Small intestine (tissue), 7 donors: ENCODE data around the gene FRMD3. TPM values are rescaled to one million over a fixed set of nuclear protein-coding genes. Genes with fewer than 3 reads are reported as not detected.

Experiments used
- DNase-seq, 2 donors: peaks; one replicate each; pipeline versions ENCODE4 v3.0.0 to v3.0.0-alpha.2; 2013
- FAIRE-seq: peaks from 2 replicates; lab custom pipeline; 2012; peaks lifted over from hg19 to GRCh38; lab: Jason Lieb, UNC
- H3K27ac ChIP-seq, 3 donors: one replicate each; pipeline ENCODE4 v1.5.1; 2013; ENCODE audit warnings: low read length in 2 of 3, mild to moderate bottlenecking in 2 of 3, control low read depth in 1 of 3, inconsistent platforms in 1 of 3, low read depth in 1 of 3, moderate library complexity in 1 of 3
- H3K27me3 ChIP-seq, 3 donors: one replicate each; pipeline ENCODE4 v1.6.1; 2013; ENCODE audit warnings: low read length in 3 of 3, inconsistent platforms in 1 of 3; ENCODE audit not compliant: control insufficient read depth in 3 of 3, insufficient read depth in 3 of 3
- H3K36me3 ChIP-seq, 3 donors: one replicate each; pipeline ENCODE4 v1.6.1; 2013; ENCODE audit warnings: low read length in 3 of 3, inconsistent platforms in 1 of 3, low read depth in 1 of 3, mild to moderate bottlenecking in 1 of 3, moderate library complexity in 1 of 3; ENCODE audit not compliant: control insufficient read depth in 3 of 3, insufficient read depth in 2 of 3
- H3K4me1 ChIP-seq, 3 donors: one replicate each; pipeline ENCODE4 v1.6.1; 2013; ENCODE audit warnings: low read length in 2 of 3, inconsistent platforms in 1 of 3, low read depth in 1 of 3, mild to moderate bottlenecking in 1 of 3, moderate library complexity in 1 of 3; ENCODE audit not compliant: control insufficient read depth in 3 of 3, insufficient read depth in 2 of 3
- H3K4me3 ChIP-seq, 3 donors: one replicate each; pipeline ENCODE4 v1.5.1; 2013; ENCODE audit warnings: low read length in 3 of 3, control low read depth in 1 of 3, inconsistent platforms in 1 of 3, low read depth in 1 of 3, mild to moderate bottlenecking in 1 of 3, moderate library complexity in 1 of 3
- H3K9me3 ChIP-seq, 2 donors: one replicate each; pipeline ENCODE4 v1.6.1; 2013; ENCODE audit warnings: low read depth in 1 of 2, low read length in 1 of 2; ENCODE audit not compliant: control insufficient read depth in 2 of 2, insufficient read depth in 1 of 2
- WGBS, 3 donors: extraction: QIAGEN DNeasy Blood & Tissue Kit; methylation state at CpG; one replicate each; pipeline ENCODE4 v1.1.7; 2013; 5-methylcytosine and 5-hydroxymethylcytosine counted together
- polyA plus RNA-seq, 4 donors: library from polyadenylated mRNA; stranded (reverse) in 3 of 4; unstranded in 1 of 4; fragments of 200-250 nt in 3 of 4; fragments of 120-200 nt in 1 of 4; gene quantifications; one replicate each; pipeline versions ENCODE4 v1.2.1 to v1.2.3, GENCODE V29; 2013
- donor health status: healthy with polysubstance abuse.
- donor health status: control.
- donor health status: control.
- donor health status: Bipolar disorder and iron deficiency.
- donor health status: healthy.

Gene FRMD3
- polyA plus RNA-seq, 4 donors: 2.4 to 7.3 (median 4.5) TPM

GRCh38 chr9:83451308-83451707 is 86.9 kb downstream of the FRMD3 start:
- no peak for DNase-seq
- no peaks in the 10 kb centered on the region for H3K27me3 ChIP-seq
- 71 to 86% (median 81%) methylated on average over 4 of the region's 4 CpGs for WGBS, 3 donors

GRCh38 chr9:83449983-83450382 is 88.2 kb downstream of the FRMD3 start:
- H3K27ac ChIP-seq: no peak overlapping the region
- WGBS, 3 donors: 70 to 79% (median 78%) methylated on average over 6 of the region's 6 CpGs
- no peak for FAIRE-seq

More at GRCh38 chr9:83451308-83451707, 86.9 kb downstream of the FRMD3 start:
- Histone ChIP-seq H3K36me3 (no peaks in the 10 kb centered on the region), H3K27ac (no peak overlapping the region), H3K4me1 (no peaks in the 10 kb centered on the region), H3K9me3 (no peaks in the 10 kb centered on the region), H3K4me3 (no peak overlapping the region)
- FAIRE-seq: no peak

GRCh38 chr9:83449166-83449565 is 89.0 kb downstream of the FRMD3 start:
- H3K4me3 ChIP-seq: no peak overlapping the region
- no peaks in the 10 kb centered on the region for H3K9me3 ChIP-seq
- 65 to 84% (median 76%) methylated on average over 5 of the region's 5 CpGs for WGBS, 3 donors
- H3K27me3 ChIP-seq: no peaks in the 10 kb centered on the region
- H3K36me3 ChIP-seq: no peaks in the 10 kb centered on the region
- DNase-seq (no peak), FAIRE-seq (no peak)
- no peaks in the 10 kb centered on the region for H3K4me1 ChIP-seq
- peak overlapping the region in 1 of 3 donors; percentile 51 for H3K27ac ChIP-seq

More at GRCh38 chr9:83449983-83450382, 88.2 kb downstream of the FRMD3 start:
- Histone ChIP-seq H3K4me3 (no peak overlapping the region), H3K4me1 (no peaks in the 10 kb centered on the region), H3K36me3 (no peaks in the 10 kb centered on the region), H3K9me3 (no peaks in the 10 kb centered on the region), H3K27me3 (no peaks in the 10 kb centered on the region)
- DNase-seq: no peak

- 89 to 98% (median 96%) methylated on average over 5 of the region's 5 CpGs for WGBS, 3 donors
- FAIRE-seq (no peak), DNase-seq (no peak)
- Histone ChIP-seq H3K36me3 (no peaks in the 10 kb centered on the region), H3K4me3 (no peak overlapping the region), H3K4me1 (no peaks in the 10 kb centered on the region), H3K27me3 (no peaks in the 10 kb centered on the region), H3K27ac (peak overlapping the region in 1 of 3 donors; percentile 51), H3K9me3 (no peaks in the 10 kb centered on the region)
Observed at GRCh38 chr9:83448626-83449025, 89.6 kb downstream of the FRMD3 start.

GRCh38 chr9:83447351-83447750 is 90.8 kb downstream of the FRMD3 start:
- FAIRE-seq (no peak), DNase-seq (no peak)
- no peaks in the 10 kb centered on the region for H3K27me3 ChIP-seq
- H3K4me3 ChIP-seq: no peak overlapping the region
- H3K9me3 ChIP-seq: no peaks in the 10 kb centered on the region
- WGBS, 3 donors: 80 to 92% (median 88%) methylated on average over 8 of the region's 8 CpGs
- no peaks in the 10 kb centered on the region for H3K36me3 ChIP-seq
- H3K27ac ChIP-seq: no peak overlapping the region
- no peaks in the 10 kb centered on the region for H3K4me1 ChIP-seq

- 88 to 95% (median 94%) methylated on average over 6 of the region's 6 CpGs for WGBS, 3 donors
- H3K36me3 ChIP-seq: no peaks in the 10 kb centered on the region
- H3K4me1 ChIP-seq: no peaks in the 10 kb centered on the region
- no peaks in the 10 kb centered on the region for H3K27me3 ChIP-seq
- no peak for DNase-seq
- no peaks in the 10 kb centered on the region for H3K9me3 ChIP-seq
- H3K4me3 ChIP-seq: no peak overlapping the region
- H3K27ac ChIP-seq: no peak overlapping the region
- FAIRE-seq: no peak
Observed at GRCh38 chr9:83445703-83446265, 92.4 kb downstream of the FRMD3 start.

- no peaks in the 10 kb centered on the region for H3K36me3 ChIP-seq
- no peak overlapping the region for H3K4me3 ChIP-seq
- no peaks in the 10 kb centered on the region for H3K4me1 ChIP-seq
- no peak overlapping the region for H3K27ac ChIP-seq
- no peaks in the 10 kb centered on the region for H3K27me3 ChIP-seq
- FAIRE-seq (no peak), DNase-seq (no peak)
- 67 to 77% (median 69%) methylated on average over 4 of the region's 4 CpGs for WGBS, 3 donors
- no peaks in the 10 kb centered on the region for H3K9me3 ChIP-seq
Observed at GRCh38 chr9:83444110-83444509, 94.1 kb downstream of the FRMD3 start.

GRCh38 chr9:83441390-83441789 is 96.8 kb downstream of the FRMD3 start:
- no peaks in the 10 kb centered on the region for H3K27me3 ChIP-seq
- H3K9me3 ChIP-seq: no peaks in the 10 kb centered on the region
- FAIRE-seq: no peak
- no peak for DNase-seq
- WGBS, 3 donors: 63 to 73% (median 65%) methylated on average over 3 of the region's 3 CpGs
- H3K4me1 ChIP-seq: no peaks in the 10 kb centered on the region
- no peak overlapping the region for H3K4me3 ChIP-seq
- no peaks in the 10 kb centered on the region for H3K36me3 ChIP-seq
- no peak overlapping the region for H3K27ac ChIP-seq

- Histone ChIP-seq H3K27me3 (no peaks in the 10 kb centered on the region), H3K36me3 (no peaks in the 10 kb centered on the region), H3K27ac (no peak overlapping the region), H3K9me3 (no peaks in the 10 kb centered on the region), H3K4me3 (no peak overlapping the region), H3K4me1 (no peaks in the 10 kb centered on the region)
- DNase-seq (no peak), FAIRE-seq (no peak)
- WGBS, 3 donors: 68 to 81% (median 77%) methylated on average over 5 of the region's 5 CpGs
Observed at GRCh38 chr9:83440641-83441040, 97.6 kb downstream of the FRMD3 start.
